ENCODE measurements around the gene KRT76.

GRCh38 chr12:52800259-52800917 is 23.2 kb upstream of the KRT76 start:
- TF ChIP-seq CREB1 (IDR thresholded peaks at IDR 0.05; ENCODE audit: low read depth) (no peak), CEBPB (IDR thresholded peaks at IDR 0.05) (no peak), ZBTB7A (IDR thresholded peaks at IDR 0.05; ENCODE audit: low read depth) (no peak), EGR1 (IDR thresholded peaks at IDR 0.05) (no peak)
